ENCODE results near the gene MATN4. TPM values are rescaled to one million over a fixed set of nuclear protein-coding genes. Genes with fewer than 3 reads are reported as not detected.

MATN4 gene
- total and polyA plus RNA-seq, 12 donors, result 0.06 to 0.37 (median 0.16) TPM; not detected in 8

DNA sequence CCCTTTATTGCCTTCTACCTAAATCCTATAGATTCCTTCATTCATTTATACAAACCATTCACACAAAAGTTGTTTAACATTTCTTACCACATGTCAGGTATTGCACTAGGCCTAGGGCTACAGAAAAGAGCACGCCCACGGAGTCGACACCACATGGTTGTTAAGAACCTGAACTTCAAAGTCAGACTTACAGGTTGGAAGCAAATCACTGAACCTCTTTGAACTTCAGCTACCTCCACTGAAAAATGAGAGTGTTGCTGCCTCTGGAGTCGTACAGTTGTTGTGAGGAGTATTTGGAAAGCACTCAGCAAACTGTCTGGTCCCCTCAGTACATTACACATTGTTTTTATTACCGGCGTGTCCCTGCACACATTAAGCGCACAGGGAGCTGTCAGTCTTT lies 50.4 kb downstream of the MATN4 start:
- Histone ChIP-seq H3K4me1 (replicated peaks in 1 of 2) (no peaks in the 10 kb centered on the region), H3K9me3 (replicated peaks in 1 of 3) (no peaks in the 10 kb centered on the region), H3K36me3 (replicated peaks in 1 of 2) (no peaks in the 10 kb centered on the region), H3K27me3 (peaks cover 18% of the 10 kb centered on the region), H3K4me3 (no peak overlapping the region), H3K27ac (no peak overlapping the region)
- 82 to 92% (median 87%) methylated on average over 7 of the region's 7 CpGs for WGBS, 4 donors
- TF ChIP-seq POLR2A (IDR thresholded peaks at IDR 0.05), result no peak
- TF ChIP-seq, protein P1, sequence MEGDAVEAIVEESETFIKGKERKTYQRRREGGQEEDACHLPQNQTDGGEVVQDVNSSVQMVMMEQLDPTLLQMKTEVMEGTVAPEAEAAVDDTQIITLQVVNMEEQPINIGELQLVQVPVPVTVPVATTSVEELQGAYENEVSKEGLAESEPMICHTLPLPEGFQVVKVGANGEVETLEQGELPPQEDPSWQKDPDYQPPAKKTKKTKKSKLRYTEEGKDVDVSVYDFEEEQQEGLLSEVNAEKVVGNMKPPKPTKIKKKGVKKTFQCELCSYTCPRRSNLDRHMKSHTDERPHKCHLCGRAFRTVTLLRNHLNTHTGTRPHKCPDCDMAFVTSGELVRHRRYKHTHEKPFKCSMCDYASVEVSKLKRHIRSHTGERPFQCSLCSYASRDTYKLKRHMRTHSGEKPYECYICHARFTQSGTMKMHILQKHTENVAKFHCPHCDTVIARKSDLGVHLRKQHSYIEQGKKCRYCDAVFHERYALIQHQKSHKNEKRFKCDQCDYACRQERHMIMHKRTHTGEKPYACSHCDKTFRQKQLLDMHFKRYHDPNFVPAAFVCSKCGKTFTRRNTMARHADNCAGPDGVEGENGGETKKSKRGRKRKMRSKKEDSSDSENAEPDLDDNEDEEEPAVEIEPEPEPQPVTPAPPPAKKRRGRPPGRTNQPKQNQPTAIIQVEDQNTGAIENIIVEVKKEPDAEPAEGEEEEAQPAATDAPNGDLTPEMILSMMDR (IDR thresholded peaks at IDR 0.05), result no peak
- intact Hi-C loops (cut with DNase I), result no loop called here
- DNase-seq, result no peak

DNA sequence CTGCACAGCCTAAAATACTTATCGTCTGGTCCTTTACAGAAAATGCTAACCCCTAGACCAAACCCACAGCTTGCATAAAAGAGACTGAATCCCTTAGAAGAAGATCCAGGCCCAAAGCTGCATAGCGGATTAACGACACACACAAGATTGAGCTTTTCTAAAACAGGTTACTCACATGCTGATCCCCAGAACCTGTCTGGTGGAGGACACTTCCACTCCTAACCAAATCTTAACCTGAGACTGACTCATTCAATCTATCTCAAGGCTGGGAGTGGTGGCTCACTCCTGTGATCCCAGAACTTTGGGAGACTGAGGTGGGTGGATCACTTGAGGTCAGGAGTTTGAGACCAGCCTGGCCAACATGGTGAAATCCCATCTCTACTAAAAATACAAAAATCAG lies 50.9 kb downstream of the MATN4 start:
- DNase-seq, result no peak
- H3K36me3 ChIP-seq (replicated peaks in 1 of 2), result no peaks in the 10 kb centered on the region
- no peaks in the 10 kb centered on the region for H3K9me3 ChIP-seq (replicated peaks in 1 of 3)
- no peak overlapping the region for H3K27ac ChIP-seq
- TF ChIP-seq, protein P1 (IDR thresholded peaks at IDR 0.05), result no peak
- no peak for TF ChIP-seq POLR2A (IDR thresholded peaks at IDR 0.05)
- intact Hi-C loops (cut with DNase I), result no loop called here
- H3K27me3 ChIP-seq, result peaks cover 18% of the 10 kb centered on the region
- no peak overlapping the region for H3K4me3 ChIP-seq
- H3K4me1 ChIP-seq (replicated peaks in 1 of 2), result no peaks in the 10 kb centered on the region
- WGBS, 4 donors, result 60 to 91% (median 79%) methylated on average over 3 of the region's 3 CpGs

DNA sequence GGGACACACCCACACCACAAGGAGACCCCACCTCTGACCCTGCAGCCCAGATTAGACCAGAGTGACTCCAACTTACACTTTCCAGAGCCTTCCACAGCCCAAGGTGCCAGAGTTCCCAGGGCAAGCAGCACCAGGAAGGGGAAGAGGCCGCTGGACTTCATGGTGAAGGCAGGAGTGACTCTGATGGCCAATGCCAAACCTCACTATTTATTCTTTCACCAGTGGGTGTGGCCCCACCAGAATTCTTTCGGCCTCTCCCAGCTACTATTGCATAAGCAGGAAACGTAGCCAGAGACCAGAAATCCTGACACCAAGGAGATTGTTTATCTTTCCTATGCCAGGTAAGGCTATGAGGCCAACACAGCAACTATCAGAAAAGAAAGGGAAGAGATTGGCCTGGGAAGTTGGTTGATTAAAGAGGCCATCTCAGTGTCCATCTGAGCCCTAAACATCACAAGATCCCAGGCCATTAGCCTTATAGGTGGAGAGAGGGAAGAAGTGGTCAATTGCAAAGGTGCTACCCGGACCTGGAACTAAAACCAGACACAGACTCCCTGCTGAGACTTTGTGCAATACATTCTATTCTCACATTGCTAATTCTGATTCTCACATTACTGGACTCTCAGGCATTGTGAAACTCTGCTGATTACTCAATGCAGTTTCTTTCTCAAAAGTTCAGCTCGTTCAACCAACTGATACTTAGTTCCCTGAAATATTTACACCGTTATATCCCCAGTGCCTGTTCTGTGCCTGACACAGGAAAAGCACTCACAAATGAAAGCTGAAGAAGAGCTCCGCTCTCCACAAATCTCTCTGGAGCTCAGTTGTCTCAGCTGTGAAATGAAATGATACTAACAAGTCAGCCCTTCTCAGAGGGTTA lies 53.5 kb downstream of the MATN4 start, which contains the start of gene SLPI:
Gene SLPI, minus strand, starts transcription at position 182 of the 880 bp plus-strand sequence. Its CDS starts 21 bp downstream, at position 161.
- Histone ChIP-seq H3K4me3 (no peak within 1 kb of the TSS), H3K9me3 (replicated peaks in 1 of 3) (no peaks in the 10 kb centered on the region), H3K27ac (no peak within 1 kb of the TSS), H3K36me3 (replicated peaks in 1 of 2) (no peaks in the 10 kb centered on the region), H3K27me3 (peaks cover 13% of the 10 kb centered on the region), H3K4me1 (replicated peaks in 1 of 2) (no peaks in the 10 kb centered on the region)
- WGBS, 4 donors, result 39 to 50% (median 46%) methylated on average over 7 of the region's 7 CpGs
- TF ChIP-seq POLR2A (IDR thresholded peaks at IDR 0.05), result no peak
- TF ChIP-seq, protein P1 (IDR thresholded peaks at IDR 0.05), result no peak
- DNase-seq, result no peak
- intact Hi-C loops (cut with DNase I), result no loop called here

DNA sequence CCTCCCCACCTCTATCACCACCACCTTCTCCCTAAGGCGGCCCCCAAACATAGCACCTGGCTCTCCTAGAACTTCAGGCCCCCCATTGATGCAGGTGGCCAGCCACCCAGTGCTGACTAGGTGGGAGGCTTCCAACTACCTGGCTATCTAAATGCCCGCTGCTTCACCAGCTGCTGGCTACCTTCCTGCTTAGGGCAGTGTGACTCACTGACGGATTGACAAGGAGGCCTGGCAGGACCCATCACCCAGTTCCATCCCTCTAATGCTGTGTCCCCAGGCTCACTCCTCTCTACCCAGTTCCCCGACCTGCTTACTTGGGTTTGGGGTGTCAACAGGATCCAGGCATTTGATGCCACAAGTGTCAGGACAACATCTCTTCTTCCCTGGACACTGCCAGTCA lies 54.8 kb downstream of the MATN4 start:
- WGBS, 4 donors, result 64 to 93% (median 85%) methylated on average over 4 of the region's 4 CpGs
- no peaks in the 10 kb centered on the region for H3K9me3 ChIP-seq (replicated peaks in 1 of 3)
- H3K36me3 ChIP-seq (replicated peaks in 1 of 2), result no peaks in the 10 kb centered on the region
- no peak for DNase-seq
- H3K27ac ChIP-seq, result no peak overlapping the region
- TF ChIP-seq, protein P1 (IDR thresholded peaks at IDR 0.05), result no peak
- TF ChIP-seq POLR2A (IDR thresholded peaks at IDR 0.05), result no peak
- peaks cover 9% of the 10 kb centered on the region for H3K27me3 ChIP-seq
- no peak overlapping the region for H3K4me3 ChIP-seq
- H3K4me1 ChIP-seq (replicated peaks in 1 of 2), result no peaks in the 10 kb centered on the region
- intact Hi-C loops (cut with DNase I), result no loop called here

Measured in adrenal gland (tissue), 12 donors.